GM21390 (cell line): Measurements from ENCODE around the gene BDH1.
"Not testable (repeated sequence)": the region's sequence is repeated elsewhere in the genome, so short reads cannot be mapped to it uniquely, and the experiment has no call there.

Experiments used
- ATAC-seq: cut with Tn5 transposase; IDR thresholded peaks from one replicate; pipeline ENCODE4 v1.9.1; 2021; ENCODE audit not compliant: unreplicated experiment

BDH1 gene

GRCh38 chr3:197522183-197522715, 33.5 kb downstream of the BDH1 start:
- ATAC-seq: no peak

DNA sequence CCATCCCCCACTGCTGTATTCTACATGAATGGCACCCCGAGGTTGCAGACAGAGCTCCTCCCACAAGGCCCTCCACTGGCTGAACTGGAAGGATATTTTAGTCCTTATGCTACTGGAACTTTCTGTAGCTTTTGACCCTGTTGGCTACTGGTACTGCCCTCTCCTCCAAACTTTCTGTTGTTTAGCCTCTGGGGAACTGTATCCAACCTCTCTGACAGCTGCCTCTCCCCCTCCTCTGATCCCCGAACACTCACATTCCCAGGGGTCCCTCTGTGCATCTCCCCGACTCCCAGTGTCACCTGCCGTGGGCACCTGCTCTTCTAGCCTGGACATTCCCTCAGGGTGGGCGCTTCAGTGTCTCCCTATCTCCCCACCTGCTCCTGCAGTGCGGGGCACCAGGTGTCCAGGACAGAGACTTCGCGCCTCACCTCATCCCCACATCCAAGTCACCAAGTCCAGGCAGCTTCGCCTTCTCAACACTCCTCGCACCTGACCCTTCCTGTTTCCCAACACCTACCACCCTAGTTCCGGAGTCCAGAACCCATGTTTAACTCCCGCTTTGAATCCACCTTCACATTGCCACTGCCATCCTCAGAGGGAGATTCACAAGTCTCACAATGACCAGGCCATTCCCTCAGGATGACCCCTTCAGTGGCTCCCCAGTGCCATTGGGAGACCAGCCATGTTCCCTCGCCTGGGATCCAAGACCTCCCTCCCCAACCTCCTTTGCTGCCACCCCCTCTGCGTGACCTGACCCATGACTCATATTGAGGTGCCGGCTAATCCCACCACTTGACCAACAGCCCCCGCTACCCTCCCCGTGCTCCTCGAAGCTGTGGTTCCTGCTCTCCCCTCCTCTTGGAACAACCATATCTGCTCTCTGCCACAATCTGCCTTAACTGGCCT, 34.2 kb downstream of the BDH1 start:
- no peak for ATAC-seq

DNA sequence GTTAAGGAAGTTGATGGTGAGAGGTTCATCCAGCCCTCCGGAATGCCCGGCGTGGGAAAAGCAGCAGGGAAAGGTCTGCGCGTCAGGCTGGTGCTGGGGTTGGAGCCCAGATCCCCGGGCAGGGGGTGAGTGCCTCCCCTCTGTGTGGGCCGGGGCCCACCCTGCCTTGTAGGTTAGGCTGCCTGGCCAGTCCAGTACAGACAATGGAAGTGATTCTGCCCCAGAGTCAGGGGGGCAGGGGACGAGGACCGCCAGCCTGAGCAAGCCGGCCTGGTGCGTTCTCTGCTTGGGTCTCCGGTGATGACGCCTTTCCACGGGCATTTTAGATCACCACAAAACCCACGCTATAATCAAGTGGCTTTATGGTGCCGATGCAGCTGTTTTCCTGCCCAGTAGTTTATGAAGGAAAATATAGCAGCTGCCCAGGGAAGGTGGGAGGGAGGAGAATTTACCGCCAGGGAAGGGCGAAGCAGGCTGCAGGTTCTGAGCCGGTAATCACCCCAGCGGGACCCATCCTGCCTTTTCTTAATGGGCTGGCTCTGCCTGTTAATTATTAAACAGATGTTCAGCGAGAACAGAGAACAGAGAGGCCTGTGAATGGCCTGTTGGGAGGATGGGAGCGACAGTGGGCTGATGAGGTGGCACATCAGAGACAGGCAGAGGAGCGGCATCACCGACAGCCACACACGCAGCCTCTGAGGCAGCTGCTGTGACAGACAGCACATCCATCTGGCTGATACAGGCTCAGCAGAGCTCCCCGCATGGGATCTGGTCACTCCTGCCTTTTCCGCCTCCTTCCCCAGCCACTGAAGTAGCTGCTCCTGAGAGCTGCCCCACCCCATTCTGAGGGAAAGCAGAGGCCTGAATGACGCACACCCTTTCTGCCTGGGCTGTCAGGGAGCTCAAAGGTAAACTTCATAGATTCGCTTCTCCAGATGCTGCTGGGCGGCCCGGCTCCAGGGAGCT, 35.2 kb downstream of the BDH1 start:
- no peak for ATAC-seq

GRCh38 chr3:197519801-197520211, 36.0 kb downstream of the BDH1 start:
- ATAC-seq: no peak

DNA sequence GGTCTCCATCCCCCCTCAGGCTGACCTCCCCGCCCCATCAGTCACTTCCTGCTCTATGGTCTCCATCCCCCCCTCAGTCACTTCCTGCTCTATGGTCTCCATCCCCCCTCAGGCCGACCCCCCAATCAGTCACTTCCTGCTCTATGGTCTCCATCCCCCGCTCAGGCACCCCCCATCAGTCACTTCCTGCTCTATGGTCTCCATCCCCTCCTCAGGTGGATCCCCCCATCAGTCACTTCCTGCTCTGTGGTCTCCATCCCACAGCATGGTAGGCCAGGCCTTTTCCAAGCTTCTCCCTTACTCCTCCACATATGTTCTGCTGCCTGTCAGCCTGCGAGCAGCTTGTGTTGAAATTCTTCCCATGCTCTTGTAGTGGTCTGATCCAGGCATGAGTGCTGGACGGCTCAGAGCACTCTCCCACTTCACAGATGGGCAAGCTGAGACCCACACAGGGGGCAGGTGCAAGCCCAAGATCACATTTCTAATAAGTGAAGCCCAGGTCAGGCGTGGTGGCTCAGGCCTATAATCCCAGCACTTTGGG, 36.8 kb downstream of the BDH1 start:
- ATAC-seq: no peak

DNA sequence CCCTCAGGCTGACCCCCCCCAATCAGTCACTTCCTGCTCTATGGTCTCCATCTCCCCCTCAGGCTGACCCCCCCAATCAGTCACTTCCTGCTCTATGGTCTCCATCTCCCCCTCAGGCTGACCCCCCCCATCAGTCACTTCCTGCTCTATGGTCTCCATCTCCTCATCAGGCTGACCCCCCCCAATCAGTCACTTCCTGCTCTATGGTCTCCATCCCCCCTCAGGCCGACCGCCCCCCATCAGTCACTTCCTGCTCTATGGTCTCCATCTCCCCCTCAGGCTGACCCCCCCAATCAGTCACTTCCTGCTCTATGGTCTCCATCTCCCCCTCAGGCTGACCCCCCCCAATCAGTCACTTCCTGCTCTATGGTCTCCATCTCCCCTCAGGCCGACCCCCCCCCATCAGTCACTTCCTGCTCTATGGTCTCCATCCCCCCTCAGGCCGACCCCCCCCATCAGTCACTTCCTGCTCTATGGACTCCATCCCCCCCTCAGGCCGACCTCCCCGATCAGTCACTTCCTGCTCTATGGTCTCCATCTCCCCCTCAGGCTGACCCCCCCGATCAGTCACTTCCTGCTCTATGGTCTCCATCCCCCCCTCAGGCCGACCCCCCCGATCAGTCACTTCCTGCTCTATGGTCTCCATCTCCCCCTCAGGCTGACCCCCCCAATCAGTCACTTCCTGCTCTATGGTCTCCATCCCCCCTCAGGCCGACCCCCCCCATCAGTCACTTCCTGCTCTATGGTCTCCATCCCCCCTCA, 37.7 kb downstream of the BDH1 start:
- not testable (repeated sequence) for ATAC-seq

- not testable (repeated sequence) for ATAC-seq
Measured at GRCh38 chr3:197516890-197517606, 38.7 kb downstream of the BDH1 start.

- ATAC-seq: no peak
Measured at GRCh38 chr3:197516517-197516889, 39.3 kb downstream of the BDH1 start.

GRCh38 chr3:197514786-197515355, 40.9 kb downstream of the BDH1 start:
- ATAC-seq: no peak

- ATAC-seq: no peak
Measured at GRCh38 chr3:197513953-197514785, 41.6 kb downstream of the BDH1 start.

DNA sequence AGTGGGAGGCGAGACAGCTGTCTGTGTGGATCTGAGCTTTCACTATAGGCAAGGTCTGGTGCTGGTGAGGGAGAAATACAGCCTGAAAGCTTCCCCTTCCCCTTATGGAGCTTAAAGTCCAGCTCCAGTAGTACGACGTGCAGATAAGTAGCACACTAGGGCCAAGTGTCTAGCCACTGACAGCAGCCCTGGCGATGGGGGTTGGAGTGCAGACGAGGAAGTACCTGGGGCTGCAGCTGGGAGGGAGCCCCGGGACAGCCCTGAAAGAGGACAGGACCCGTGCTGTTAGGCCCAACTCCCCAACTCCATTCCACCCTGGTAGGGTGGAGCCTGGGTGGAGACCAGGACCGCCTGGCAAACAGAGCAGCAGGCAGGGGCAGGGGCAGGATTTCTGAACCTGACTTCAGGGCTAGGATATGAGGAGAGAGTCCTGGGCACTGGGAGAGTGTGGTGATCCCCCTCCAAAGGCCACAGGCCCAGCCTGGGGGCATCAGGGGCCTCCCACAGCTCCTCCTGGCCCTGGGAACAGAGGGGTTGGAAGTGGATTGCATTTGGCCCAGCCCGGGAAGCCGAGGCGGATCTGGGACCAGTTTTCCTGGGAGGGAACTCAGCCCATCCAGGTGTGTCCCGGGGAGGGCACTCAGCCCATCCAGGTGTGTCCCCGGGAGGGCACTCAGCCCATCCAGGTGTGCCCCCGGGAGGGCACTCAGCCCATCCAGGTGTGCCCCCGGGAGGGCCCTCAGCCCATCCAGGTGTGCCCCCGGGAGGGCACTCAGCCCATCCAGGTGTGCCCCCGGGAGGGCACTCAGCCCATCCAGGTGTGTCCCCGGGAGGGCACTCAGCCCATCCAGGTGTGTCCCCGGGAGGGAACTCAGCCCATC, 42.8 kb downstream of the BDH1 start:
- no peak for ATAC-seq

DNA sequence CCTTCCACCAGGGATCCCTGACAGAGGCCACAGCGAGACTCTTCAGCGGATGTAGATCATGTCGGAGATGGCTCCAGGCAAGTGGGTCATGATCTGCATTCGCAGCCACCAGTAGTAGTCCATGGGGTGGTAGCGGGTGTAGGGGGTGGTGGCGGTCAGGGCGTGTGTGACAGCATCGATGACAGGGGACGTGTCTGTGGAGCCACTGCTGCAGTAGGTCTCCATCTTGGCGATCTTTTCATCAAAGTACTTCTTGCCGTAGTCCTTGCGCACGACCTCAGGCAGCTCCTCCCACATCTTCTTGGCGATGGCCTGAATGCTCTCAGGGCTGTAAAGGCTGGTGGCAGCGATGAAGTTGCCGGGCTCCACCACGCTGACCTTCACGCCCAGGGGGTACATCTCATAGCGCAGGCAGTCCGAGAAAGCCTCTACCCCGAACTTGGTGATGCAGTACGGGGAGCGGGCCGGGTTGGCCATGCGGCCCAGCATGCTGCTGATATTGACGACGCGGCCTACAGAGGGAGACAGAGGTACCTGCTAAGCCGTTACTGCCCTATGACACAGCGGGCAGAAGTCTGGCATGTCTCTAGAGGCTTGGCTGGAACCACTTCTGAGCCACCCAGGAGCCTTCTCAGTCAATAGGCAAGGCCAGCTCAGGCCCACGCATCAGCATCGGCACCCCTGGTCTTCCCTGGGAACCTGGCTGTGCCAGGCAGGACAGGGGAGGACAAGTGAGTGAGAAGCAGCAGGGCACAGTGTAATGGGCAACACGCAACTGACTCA, 43.7 kb downstream of the BDH1 start:
- ATAC-seq: no peak

GRCh38 chr3:197511130-197511529, 44.6 kb downstream of the BDH1 start:
- no peak for ATAC-seq

DNA sequence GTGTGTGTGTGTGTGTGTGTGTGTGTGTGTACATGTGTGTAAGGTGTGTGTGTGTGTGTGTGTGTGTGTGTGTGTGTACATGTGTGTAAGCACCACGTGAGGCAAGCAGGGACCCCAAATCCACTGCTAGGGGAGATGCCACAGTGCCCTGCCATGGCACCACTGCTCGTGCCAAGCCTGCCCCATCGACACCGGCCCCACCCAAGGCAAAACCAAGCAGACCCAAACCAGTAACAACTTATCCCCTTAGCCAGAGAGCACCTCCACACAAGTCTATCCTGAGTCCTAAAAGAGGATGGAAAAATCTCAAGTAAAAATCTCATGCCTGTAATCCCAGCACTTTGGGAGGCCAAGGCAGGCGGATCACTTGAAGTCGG, 45.1 kb downstream of the BDH1 start:
- ATAC-seq: no peak

- no peak for ATAC-seq
Measured at GRCh38 chr3:197508924-197509775, 46.6 kb downstream of the BDH1 start.

- no peak for ATAC-seq
Measured at GRCh38 chr3:197508461-197508860, 47.3 kb downstream of the BDH1 start.
